Measurements from ENCODE around the gene TMEM232. TPM values are rescaled to one million over a fixed set of nuclear protein-coding genes. Genes with fewer than 3 reads are reported as not detected.
A peak's percentile ranks its signal among the peaks of the same experiment; 100 is the strongest.

TMEM232 gene
- total and polyA plus RNA-seq, 4 donors = 3.4 to 28.3 (median 9.3) TPM

DNA sequence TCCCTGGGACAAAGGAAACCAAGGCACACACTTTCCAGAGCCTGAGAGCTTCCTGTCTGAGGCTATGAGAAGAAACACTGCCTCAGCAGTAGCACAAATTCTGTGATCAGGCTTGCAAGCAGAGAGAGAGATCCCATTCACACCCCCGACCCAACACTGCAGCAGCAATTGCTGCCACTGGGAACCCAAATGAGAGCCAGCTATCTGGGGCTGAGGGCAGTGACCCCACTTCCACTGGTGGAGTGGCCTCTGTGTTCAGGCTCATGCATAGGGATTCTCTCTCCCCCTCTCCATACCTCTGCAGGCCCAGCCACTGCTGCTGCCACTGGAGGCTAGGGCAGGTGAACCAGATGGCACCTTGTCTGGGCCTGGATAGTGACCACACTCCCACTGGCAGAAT is 95.2 kb downstream of the TMEM232 start:
- Histone ChIP-seq H3K27me3 (ENCODE audit: control insufficient read depth in 3 of 3, insufficient read depth in 3 of 3, low read length in 2 of 3) (no peaks in the 10 kb centered on the region), H3K9ac (ENCODE audit: insufficient read depth in 1 of 2, low read length in 2 of 2) (no peak overlapping the region), H3K36me3 (ENCODE audit: control insufficient read depth in 4 of 4, insufficient read depth in 4 of 4, low read length in 4 of 4) (no peaks in the 10 kb centered on the region), H3K4me1 (ENCODE audit: control insufficient read depth in 5 of 5, insufficient read depth in 5 of 5, low read length in 5 of 5) (no peaks in the 10 kb centered on the region), H3K9me3 (ENCODE audit: control insufficient read depth in 4 of 4, insufficient read depth in 3 of 4, low read length in 3 of 4) (peaks cover 0 to 7% (median 0%) of the 10 kb centered on the region in 4 donors), H3K27ac (ENCODE audit: low read depth in 1 of 2, low read length in 1 of 2) (no peak overlapping the region), H3K4me3 (no peak overlapping the region)
- TF ChIP-seq, protein P1, sequence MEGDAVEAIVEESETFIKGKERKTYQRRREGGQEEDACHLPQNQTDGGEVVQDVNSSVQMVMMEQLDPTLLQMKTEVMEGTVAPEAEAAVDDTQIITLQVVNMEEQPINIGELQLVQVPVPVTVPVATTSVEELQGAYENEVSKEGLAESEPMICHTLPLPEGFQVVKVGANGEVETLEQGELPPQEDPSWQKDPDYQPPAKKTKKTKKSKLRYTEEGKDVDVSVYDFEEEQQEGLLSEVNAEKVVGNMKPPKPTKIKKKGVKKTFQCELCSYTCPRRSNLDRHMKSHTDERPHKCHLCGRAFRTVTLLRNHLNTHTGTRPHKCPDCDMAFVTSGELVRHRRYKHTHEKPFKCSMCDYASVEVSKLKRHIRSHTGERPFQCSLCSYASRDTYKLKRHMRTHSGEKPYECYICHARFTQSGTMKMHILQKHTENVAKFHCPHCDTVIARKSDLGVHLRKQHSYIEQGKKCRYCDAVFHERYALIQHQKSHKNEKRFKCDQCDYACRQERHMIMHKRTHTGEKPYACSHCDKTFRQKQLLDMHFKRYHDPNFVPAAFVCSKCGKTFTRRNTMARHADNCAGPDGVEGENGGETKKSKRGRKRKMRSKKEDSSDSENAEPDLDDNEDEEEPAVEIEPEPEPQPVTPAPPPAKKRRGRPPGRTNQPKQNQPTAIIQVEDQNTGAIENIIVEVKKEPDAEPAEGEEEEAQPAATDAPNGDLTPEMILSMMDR (IDR thresholded peaks at IDR 0.05; ENCODE audit: control extremely low read depth, extremely low read depth) = no peak
- WGBS, 2 donors = 93 to 95% methylated on average over 1 of the region's 1 CpG
- ATAC-seq (ENCODE audit: insufficient read depth, low FRiP score) (no peak), DNase-seq (no peak)

DNA sequence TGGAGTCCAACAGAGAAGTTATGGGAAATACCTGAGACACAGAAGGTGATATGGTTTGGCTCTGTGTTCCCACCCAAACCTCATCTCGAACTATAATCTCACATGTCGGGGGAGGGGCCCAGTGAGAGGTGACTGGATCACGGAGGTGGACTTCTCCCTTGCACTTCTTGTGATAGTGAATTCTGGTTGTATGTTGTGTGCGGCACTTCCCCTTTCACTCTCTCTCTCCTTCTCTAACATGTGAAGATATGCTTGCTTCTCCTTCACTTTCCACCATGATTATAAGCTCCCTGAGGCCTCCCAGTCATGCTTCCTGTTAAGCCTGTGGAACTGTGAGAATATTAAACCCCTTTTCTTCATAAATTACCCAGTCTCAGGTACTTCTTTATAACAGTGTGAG is 96.1 kb downstream of the TMEM232 start:
- H3K4me3 ChIP-seq = no peak overlapping the region
- DNase-seq (no peak), ATAC-seq (ENCODE audit: insufficient read depth, low FRiP score) (no peak)
- no peaks in the 10 kb centered on the region for H3K27me3 ChIP-seq (ENCODE audit: control insufficient read depth in 3 of 3, insufficient read depth in 3 of 3, low read length in 2 of 3)
- H3K36me3 ChIP-seq (ENCODE audit: control insufficient read depth in 4 of 4, insufficient read depth in 4 of 4, low read length in 4 of 4) = no peaks in the 10 kb centered on the region
- H3K27ac ChIP-seq (ENCODE audit: low read depth in 1 of 2, low read length in 1 of 2) = no peak overlapping the region
- TF ChIP-seq, protein P1 (IDR thresholded peaks at IDR 0.05; ENCODE audit: control extremely low read depth, extremely low read depth) = no peak
- H3K9me3 ChIP-seq (ENCODE audit: control insufficient read depth in 4 of 4, insufficient read depth in 3 of 4, low read length in 3 of 4) = peaks cover 0 to 7% (median 0%) of the 10 kb centered on the region in 4 donors
- WGBS, 2 donors = 82 to 88% methylated on average over 4 of the region's 4 CpGs
- H3K9ac ChIP-seq (ENCODE audit: insufficient read depth in 1 of 2, low read length in 2 of 2) = no peak overlapping the region
- H3K4me1 ChIP-seq (ENCODE audit: control insufficient read depth in 5 of 5, insufficient read depth in 5 of 5, low read length in 5 of 5) = no peaks in the 10 kb centered on the region

DNA sequence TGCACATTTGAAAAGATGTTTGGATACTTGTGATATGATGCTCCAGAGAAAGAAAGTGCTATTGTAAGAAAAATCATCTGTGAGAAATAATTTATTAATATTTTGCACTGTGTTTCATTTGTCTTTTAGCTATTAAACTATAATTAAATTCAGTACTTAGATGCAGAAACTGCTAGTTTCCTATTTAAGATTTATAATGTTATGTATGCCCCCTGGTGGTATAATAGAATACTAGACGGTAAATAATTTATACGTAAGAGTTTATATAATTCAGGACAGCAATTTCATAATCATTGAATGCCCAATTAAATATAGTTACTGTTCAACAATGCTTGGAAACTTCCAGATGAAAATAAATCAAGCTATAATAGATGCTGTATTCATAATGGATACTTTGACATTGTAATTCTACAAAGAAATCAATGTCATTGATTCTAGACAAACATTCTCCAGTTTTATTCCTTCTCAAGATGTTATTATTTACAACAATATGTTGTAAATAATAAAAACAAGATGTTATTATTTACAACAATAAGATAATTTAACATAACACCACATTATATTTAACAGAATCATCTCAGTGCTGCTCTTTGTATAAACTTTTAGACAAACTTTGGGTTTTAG is 101.0 kb downstream of the TMEM232 start:
- H3K27me3 ChIP-seq (ENCODE audit: control insufficient read depth in 3 of 3, insufficient read depth in 3 of 3, low read length in 2 of 3) = no peaks in the 10 kb centered on the region
- H3K9ac ChIP-seq (ENCODE audit: insufficient read depth in 1 of 2, low read length in 2 of 2) = no peak overlapping the region
- no peaks in the 10 kb centered on the region for H3K4me1 ChIP-seq (ENCODE audit: control insufficient read depth in 5 of 5, insufficient read depth in 5 of 5, low read length in 5 of 5)
- TF ChIP-seq, protein P1 (IDR thresholded peaks at IDR 0.05; ENCODE audit: control extremely low read depth, extremely low read depth) = no peak
- peak in 2 of 3 donors; percentile 53 to 70 for DNase-seq
- H3K36me3 ChIP-seq (ENCODE audit: control insufficient read depth in 4 of 4, insufficient read depth in 4 of 4, low read length in 4 of 4) = no peaks in the 10 kb centered on the region
- H3K9me3 ChIP-seq (ENCODE audit: control insufficient read depth in 4 of 4, insufficient read depth in 3 of 4, low read length in 3 of 4) = no peaks in the 10 kb centered on the region
- WGBS, 2 donors = 1 to 6% methylated on average over 2 of the region's 2 CpGs
- H3K27ac ChIP-seq (ENCODE audit: low read depth in 1 of 2, low read length in 1 of 2) = no peak overlapping the region
- H3K4me3 ChIP-seq = no peak overlapping the region
- ATAC-seq (ENCODE audit: insufficient read depth, low FRiP score) = no peak

DNA sequence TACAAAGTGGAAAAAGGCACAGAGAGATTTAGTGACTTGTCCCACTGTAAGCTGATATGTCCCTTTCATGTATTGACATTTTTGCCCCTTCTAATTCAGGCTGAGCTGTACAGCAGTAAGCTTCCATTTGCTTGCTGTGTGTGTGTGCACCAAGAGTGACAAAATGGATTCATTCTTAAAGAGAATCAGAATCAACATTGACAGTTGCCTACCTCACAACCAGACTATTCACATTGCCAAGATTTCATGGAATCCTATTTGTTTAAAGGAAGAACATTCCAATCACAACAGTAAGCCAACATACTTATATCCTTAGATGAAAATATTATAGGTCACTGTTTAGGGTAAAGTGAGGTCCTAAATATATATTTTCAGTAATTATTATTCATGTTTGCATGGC is 102.6 kb downstream of the TMEM232 start:
- Histone ChIP-seq H3K9ac (ENCODE audit: insufficient read depth in 1 of 2, low read length in 2 of 2) (no peak overlapping the region), H3K4me3 (no peak overlapping the region), H3K27me3 (ENCODE audit: control insufficient read depth in 3 of 3, insufficient read depth in 3 of 3, low read length in 2 of 3) (no peaks in the 10 kb centered on the region), H3K9me3 (ENCODE audit: control insufficient read depth in 4 of 4, insufficient read depth in 3 of 4, low read length in 3 of 4) (no peaks in the 10 kb centered on the region), H3K36me3 (ENCODE audit: control insufficient read depth in 4 of 4, insufficient read depth in 4 of 4, low read length in 4 of 4) (no peaks in the 10 kb centered on the region), H3K4me1 (ENCODE audit: control insufficient read depth in 5 of 5, insufficient read depth in 5 of 5, low read length in 5 of 5) (no peaks in the 10 kb centered on the region), H3K27ac (ENCODE audit: low read depth in 1 of 2, low read length in 1 of 2) (no peak overlapping the region)
- peak in 2 of 3 donors; percentile 5 to 8 for DNase-seq
- TF ChIP-seq, protein P1 (IDR thresholded peaks at IDR 0.05; ENCODE audit: control extremely low read depth, extremely low read depth) = no peak
- ATAC-seq (ENCODE audit: insufficient read depth, low FRiP score) = no peak
